Measurements from ENCODE around the gene ATRN.

ATRN gene

DNA sequence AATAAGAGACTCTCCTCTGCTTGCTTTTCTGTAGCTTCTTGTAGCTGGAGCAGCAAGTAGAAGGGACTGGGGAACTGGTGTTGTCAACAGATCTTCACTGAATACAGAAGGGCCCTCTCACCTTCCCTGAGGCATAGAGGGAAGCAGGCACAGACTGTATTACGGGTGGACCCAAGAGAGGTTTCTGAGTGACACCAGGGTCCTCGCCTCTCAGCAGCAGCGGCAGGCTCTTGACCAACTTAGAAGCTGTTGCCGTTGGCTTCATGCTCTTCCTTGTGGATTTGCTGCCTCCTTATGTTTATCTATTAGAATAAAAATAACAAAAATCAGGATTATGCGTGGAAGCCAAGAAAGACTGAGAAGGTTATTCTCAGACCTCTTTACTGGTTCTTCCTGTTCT, 160.7 kb downstream of the ATRN start:
- DNase-seq, result no peak

GRCh38 chr20:3632311-3633004, 161.6 kb downstream of the ATRN start:
- DNase-seq, result no peak

- DNase-seq, result no peak
These were observed 163.2 kb downstream of the ATRN start for GRCh38 chr20:3633913-3634478.

DNA sequence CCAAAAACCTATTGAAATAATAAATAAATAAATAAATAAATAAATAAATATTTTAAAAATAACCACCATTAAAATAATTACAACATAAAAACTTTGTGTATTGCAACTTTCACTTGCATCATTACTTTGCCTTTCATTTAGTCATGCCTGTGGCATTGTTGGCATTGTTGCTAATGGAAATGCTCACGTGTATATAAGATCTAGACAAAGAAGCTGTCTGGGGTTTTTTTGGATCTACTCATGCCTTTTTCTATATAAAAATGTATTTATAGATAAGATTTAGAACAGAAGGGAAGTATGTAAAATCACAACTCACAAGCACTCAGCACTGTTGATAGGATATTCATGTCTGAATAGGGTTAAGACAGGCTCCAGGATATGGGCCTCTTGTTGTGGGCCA, 164.5 kb downstream of the ATRN start:
- no peak for DNase-seq

- no peak for DNase-seq
These were observed 169.4 kb downstream of the ATRN start for GRCh38 chr20:3640259-3640658.

- DNase-seq, result no peak
These were observed 174.7 kb downstream of the ATRN start for GRCh38 chr20:3645309-3646066.

DNA sequence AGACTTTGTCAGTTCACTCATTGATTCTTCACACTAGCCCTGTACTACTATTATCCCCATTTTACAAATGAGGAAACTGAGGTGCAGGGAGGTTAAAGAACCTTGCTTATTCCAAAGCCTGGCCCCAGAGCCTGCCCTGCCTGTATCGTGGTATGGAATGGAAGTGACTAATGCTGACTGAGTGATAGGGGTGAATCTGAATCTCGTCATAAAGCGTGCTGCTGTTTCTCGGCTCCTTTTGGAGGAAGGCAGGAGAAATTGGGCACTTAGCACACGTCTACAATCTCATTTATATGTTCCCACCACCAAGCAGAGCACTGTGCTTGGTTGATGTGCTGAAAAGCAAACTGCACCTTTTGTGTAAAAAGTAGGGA, 175.2 kb downstream of the ATRN start:
- no peak for DNase-seq

GRCh38 chr20:3646651-3647050, 175.8 kb downstream of the ATRN start:
- DNase-seq, result no peak

- DNase-seq, result no peak
These were observed 176.7 kb downstream of the ATRN start for GRCh38 chr20:3647473-3647872.

- DNase-seq, result no peak
These were observed 178.1 kb downstream of the ATRN start for GRCh38 chr20:3648951-3649350.

DNA sequence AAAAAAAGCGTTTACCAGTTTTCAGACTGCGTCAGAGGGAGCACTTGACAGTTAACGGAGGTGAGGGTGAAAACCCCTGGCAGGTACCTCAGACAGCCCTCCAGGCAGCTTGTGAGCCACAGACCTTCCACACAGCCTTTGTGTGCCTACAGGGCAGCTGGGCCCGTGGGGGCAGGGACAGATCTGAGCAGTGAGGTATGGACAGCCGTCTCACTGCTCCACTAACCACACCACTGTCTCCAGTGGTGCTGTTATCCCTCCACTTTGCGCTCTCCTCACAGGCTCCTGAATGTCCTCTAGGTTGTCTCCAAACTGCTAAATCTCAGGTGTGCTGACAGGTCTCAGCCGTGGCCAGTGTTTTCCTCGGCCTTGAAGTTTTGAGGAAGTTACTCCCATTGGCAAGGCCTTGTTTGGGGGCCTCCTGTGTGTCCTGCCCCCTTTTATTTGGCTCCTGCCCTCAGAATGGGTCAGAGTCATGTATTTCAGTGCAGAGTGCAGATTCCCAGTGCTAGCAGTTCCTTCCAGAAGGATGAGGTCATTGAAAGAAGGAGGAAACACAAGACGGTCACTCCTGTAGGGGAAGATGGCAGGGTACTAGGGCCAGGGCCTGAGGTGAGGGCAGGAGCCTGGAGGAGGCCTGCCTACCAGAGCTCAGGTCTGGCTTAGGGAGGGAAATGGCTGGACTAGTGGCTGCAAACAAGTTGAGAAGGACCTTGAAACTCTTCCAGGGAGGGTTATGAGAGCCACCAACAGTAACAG, 180.6 kb downstream of the ATRN start:
- no peak for DNase-seq

DNA sequence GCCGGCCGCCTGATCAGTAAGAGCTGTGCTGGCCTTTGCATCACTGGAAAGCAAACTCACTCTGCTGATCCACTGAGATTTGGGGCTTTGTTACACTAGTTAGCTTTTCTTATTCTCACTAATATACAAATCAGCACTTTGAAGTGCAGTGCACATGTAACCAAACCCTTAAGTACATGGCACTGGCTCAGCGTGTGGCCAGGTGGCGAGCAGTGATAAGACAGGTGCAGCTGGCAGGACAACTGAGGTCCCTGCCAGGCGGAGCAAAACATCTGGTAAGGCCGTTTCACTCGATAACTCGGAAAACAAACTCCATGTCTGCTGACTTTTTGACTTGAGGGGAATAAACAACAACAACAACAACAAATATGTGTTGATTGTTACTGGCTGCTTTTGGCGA, 181.4 kb downstream of the ATRN start:
- no peak for DNase-seq

DNA sequence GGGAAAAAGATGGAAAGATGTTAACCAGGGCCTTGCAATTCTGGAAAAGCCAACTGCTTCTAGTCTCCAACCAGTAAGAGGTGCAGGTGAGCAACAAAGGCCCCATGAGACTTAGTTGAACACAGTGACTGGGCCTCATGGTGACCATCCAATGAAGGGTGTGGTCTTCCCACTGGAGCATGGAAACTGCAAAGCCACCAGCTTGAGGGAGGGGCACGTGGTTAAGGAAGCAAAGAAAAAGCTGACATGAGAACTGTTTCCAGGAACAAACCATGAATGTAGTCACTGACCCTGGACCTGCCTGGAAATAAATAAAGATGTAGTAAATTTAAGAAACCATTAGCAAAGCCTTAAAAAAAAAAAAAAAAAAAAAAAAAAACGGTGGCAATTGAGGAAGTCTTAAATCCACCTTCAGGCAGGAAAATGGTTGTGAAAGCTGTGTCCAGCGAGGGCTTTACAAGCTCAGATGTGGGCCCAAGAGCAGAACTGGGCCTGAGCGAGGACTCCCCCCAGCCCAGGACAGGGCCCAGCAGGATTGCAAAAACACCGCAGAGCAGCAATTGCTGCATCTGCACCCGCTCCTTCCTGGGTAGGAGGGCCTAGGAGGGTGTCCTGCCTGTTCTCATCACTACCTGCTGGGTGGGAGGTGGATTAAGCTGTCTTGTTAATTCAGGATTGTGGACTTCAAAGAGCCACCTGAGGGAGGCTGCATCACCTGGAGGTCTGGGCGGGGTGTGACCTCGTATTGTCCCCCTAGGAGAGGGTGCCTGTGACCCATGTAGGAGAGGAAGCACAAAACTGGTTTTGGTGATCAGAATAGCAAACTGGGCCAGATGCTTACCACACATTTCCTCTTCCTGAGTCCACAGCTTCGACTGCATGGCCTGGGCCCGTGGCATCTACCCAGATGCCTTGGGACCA, 182.1 kb downstream of the ATRN start:
- no peak for DNase-seq

DNA sequence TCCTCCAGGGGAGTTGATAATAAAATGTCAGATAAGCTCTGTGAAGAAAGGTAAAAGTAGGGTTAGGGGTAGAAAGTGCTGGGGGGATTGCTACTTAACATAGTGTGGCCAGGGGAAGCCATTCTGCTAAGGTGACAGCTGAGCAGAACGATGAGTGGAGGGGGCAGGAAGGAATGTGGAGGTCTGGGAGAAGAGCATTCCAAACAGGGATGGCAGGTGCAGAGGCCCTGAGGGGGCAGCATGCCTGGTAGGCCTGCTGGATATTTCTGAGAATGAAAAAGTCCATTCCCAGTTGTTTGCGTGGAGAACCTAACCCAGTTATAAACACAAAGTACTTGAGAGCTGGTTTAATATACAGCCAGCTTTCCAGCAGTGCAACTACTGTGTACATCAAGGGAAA, 183.1 kb downstream of the ATRN start:
- DNase-seq, result no peak

DNA sequence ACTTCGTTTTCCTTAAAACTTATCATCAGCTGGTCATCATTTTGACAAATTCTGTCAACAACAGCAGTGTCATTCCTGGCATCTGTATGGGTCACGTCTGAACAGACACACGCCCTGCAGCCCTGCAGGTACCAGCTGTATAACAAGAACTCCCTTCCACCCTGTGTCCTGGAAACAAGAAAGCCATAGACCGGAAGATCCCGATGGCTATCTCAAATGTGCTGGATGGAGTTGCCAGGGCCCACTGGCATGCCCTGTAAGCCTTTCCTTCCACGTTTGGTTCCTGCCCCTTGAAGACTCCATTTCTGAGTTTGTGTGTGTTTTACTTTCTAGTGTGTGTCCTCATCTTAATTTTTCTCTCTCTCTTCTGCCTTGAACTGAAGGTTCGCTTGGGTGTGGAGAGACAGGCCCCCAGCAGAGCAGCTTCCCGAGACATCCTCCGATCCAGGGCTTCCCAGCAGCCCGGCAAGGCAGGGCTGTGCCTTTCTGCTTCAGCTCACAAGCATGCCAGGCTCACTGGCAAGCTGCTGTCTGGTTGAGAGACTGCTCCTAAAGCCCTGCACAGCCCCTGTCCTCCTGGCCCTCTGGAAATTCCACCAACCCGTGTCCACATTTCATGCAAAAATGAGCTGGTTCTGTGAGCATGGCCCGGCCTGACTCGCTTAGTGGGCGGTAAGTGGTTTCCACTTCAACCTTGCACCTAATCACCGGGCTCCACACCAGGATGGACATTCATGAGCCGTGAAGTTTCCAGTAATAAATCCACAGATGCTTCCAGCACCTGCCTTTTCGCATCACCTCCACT, 183.7 kb downstream of the ATRN start:
- DNase-seq, result no peak

GRCh38 chr20:3655131-3655405, 184.2 kb downstream of the ATRN start:
- no peak for DNase-seq

GRCh38 chr20:3658019-3658715, 187.3 kb downstream of the ATRN start:
- no peak for DNase-seq

GRCh38 chr20:3658716-3659491, 188.1 kb downstream of the ATRN start:
- no peak for DNase-seq

DNA sequence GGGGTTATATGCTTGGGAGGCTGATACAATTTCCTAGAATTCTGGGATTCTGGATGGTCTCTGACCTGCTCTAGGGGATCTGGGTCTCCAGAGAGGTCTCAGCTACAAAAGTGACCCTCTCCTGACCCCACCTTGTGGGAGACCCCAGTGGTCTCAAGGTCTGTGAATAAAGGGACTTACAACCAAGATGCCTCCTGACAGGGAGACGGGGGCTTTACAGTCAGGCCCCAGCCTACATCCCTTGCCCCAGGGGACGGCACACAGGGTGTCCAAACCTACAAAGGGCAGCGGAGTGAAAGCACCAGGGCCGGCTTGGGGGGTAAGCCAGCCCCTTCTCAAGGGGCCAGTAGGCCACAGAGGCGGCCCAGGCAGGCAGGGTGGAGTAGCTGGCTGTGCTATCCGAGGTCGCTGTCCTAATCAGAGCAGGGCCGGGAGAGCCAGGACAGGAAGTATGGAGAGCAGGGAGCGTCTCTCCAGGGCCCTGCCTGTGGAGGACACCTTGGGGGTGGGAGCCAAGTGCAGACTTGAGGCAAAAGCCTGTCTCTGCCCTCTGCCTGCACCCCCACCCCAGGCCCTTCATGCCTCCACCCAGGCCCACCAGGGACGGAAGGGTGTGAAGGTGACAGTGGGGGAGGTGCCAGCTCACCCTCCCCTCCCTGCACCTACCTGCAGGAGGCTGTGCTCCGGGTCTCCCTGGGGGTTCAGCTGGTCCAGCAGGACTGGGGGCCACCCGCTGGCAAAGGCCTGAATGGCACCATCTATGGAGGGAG, 188.9 kb downstream of the ATRN start:
- DNase-seq, result no peak

Measured in stimulated activated CD4-positive, alpha-beta T cell treated with anti-CD3 and anti-CD28 coated beads, Interleukin-4, amount 100 ng/mL, for 4 hours (primary cell).